Prostate gland (tissue), 2 donors: ENCODE results near the gene CKMT2.

ENCODE experiments used
- POLR2A ChIP-seq: fragments of 450-650 bp; IDR thresholded peaks from one replicate; pipeline ENCODE4 v1.6.1; 2016; ENCODE audit warnings: antibody characterized with exemption, mild to moderate bottlenecking
- POLR2AphosphoS5 ChIP-seq: sonication (generic); formaldehyde crosslinking; IDR thresholded peaks from one replicate; pipeline ENCODE4 v1.6.1; 2017; ENCODE audit warnings: antibody characterized with exemption
- TF ChIP-seq, protein P1 (sequence below), 4 experiments: fragments of 200-600 bp in 2 of 4; fragments of 450-650 bp in 2 of 4; sonication (generic) in 2 of 4; IDR thresholded peaks; 1 replicate in 3 of 4; 2 replicates in 1 of 4; pipeline ENCODE4 v1.5.1; 2016 to 2019; ENCODE audit warnings: antibody characterized with exemption in 4 of 4, mild to moderate bottlenecking in 2 of 4, moderate library complexity in 2 of 4

DNA sequence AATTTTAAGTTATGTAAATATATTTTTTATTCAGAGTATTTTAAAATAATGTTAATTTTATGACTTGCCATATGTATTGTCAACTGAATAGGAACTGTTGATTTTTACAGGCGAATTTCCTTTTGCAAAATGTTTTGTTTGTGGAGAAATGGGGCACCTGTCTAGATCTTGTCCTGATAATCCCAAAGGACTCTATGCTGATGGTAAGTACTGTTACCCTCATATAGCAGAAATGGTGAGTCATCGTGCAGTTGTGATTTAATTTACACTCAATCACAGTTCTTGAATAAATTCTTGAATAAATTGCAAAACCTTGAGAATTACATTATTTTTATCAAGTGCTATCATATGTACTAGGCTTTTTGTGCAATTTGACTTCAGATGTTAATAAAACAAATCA lies 75.7 kb downstream of the CKMT2 start:
- TF ChIP-seq, protein P1, sequence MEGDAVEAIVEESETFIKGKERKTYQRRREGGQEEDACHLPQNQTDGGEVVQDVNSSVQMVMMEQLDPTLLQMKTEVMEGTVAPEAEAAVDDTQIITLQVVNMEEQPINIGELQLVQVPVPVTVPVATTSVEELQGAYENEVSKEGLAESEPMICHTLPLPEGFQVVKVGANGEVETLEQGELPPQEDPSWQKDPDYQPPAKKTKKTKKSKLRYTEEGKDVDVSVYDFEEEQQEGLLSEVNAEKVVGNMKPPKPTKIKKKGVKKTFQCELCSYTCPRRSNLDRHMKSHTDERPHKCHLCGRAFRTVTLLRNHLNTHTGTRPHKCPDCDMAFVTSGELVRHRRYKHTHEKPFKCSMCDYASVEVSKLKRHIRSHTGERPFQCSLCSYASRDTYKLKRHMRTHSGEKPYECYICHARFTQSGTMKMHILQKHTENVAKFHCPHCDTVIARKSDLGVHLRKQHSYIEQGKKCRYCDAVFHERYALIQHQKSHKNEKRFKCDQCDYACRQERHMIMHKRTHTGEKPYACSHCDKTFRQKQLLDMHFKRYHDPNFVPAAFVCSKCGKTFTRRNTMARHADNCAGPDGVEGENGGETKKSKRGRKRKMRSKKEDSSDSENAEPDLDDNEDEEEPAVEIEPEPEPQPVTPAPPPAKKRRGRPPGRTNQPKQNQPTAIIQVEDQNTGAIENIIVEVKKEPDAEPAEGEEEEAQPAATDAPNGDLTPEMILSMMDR (IDR thresholded peaks at IDR 0.05): no peak
- no peak for TF ChIP-seq POLR2AphosphoS5
- no peak for TF ChIP-seq POLR2A
